Activated CD4-positive, alpha-beta T cell treated with anti-CD3 and anti-CD28 coated beads for 4 hours (primary cell): Measurements from ENCODE around the gene JPH3.
A peak's percentile ranks its signal among the peaks of the same experiment; 100 is the strongest.
"Not testable (repeated sequence)": the region's sequence is repeated elsewhere in the genome, so short reads cannot be mapped to it uniquely, and the experiment has no call there.

Source experiments
- DNase-seq, 2 donors: peaks; one replicate each; pipeline ENCODE4 v3.0.0-alpha.2; 2020

JPH3 gene

GRCh38 chr16:87701078-87701460 is 98.8 kb downstream of the JPH3 start:
- DNase-seq: no peak

- DNase-seq: no peak
Measured at GRCh38 chr16:87701505-87701921, 99.2 kb downstream of the JPH3 start.

- DNase-seq: peak in 1 of 2 donors; percentile 27
Measured at GRCh38 chr16:87702325-87702811, 100.1 kb downstream of the JPH3 start.

- DNase-seq: no peak
Measured at GRCh38 chr16:87703071-87703470, 100.8 kb downstream of the JPH3 start.

- DNase-seq: no peak
Measured at GRCh38 chr16:87703835-87704375, 101.6 kb downstream of the JPH3 start.

- no peak for DNase-seq
Measured at GRCh38 chr16:87704754-87705353, 102.5 kb downstream of the JPH3 start.

- no peak for DNase-seq
Measured at GRCh38 chr16:87705771-87706277, 103.5 kb downstream of the JPH3 start.

GRCh38 chr16:87706278-87707000 is 104.1 kb downstream of the JPH3 start:
- no peak for DNase-seq

- no peak for DNase-seq
Measured at GRCh38 chr16:87707097-87707496, 104.8 kb downstream of the JPH3 start.

- DNase-seq: no peak
Measured at GRCh38 chr16:87707714-87708580, 105.6 kb downstream of the JPH3 start.

GRCh38 chr16:87708881-87709638 is 106.8 kb downstream of the JPH3 start:
- no peak for DNase-seq

GRCh38 chr16:87709677-87710076 is 107.4 kb downstream of the JPH3 start:
- no peak for DNase-seq

- no peak for DNase-seq
Measured at GRCh38 chr16:87710887-87711286, 108.6 kb downstream of the JPH3 start.

- no peak for DNase-seq
Measured at GRCh38 chr16:87712184-87712762, 110.0 kb downstream of the JPH3 start.

- DNase-seq: peak; percentile 39 to 57
Measured at GRCh38 chr16:87713451-87714229, 111.3 kb downstream of the JPH3 start.

GRCh38 chr16:87715231-87715630 is 112.9 kb downstream of the JPH3 start:
- DNase-seq: no peak

GRCh38 chr16:87715658-87716057 is 113.3 kb downstream of the JPH3 start:
- no peak for DNase-seq

GRCh38 chr16:87718831-87719230 is 116.5 kb downstream of the JPH3 start:
- not testable (repeated sequence) for DNase-seq

- no peak for DNase-seq
Measured at GRCh38 chr16:87720446-87720845, 118.1 kb downstream of the JPH3 start.

GRCh38 chr16:87721622-87722585 is 119.6 kb downstream of the JPH3 start:
- no peak for DNase-seq
